GM10847 (cell line): ENCODE data around the gene CAPN1.

ENCODE experiments used
- POLR2A ChIP-seq: IDR thresholded peaks from 2 replicates; pipeline ENCODE4 v1.6.1; 2011; ENCODE audit not compliant: insufficient read length; ENCODE audit errors: extremely low read depth

CAPN1 gene

GRCh38 chr11:65152122-65152521 is 29.6 kb upstream of the CAPN1 start:
- TF ChIP-seq POLR2A, result no peak

- TF ChIP-seq POLR2A, result no peak
These were observed 25.5 kb upstream of the CAPN1 start for GRCh38 chr11:65156256-65156655.

GRCh38 chr11:65156926-65157325 is 24.8 kb upstream of the CAPN1 start:
- no peak for TF ChIP-seq POLR2A

GRCh38 chr11:65157336-65157735 is 24.4 kb upstream of the CAPN1 start:
- no peak for TF ChIP-seq POLR2A

- TF ChIP-seq POLR2A, result no peak
These were observed 22.7 kb upstream of the CAPN1 start for GRCh38 chr11:65159012-65159411.

GRCh38 chr11:65160643-65161042 is 21.1 kb upstream of the CAPN1 start:
- no peak for TF ChIP-seq POLR2A

GRCh38 chr11:65163684-65164083 is 18.0 kb upstream of the CAPN1 start:
- TF ChIP-seq POLR2A, result no peak

- no peak for TF ChIP-seq POLR2A
These were observed 16.1 kb upstream of the CAPN1 start for GRCh38 chr11:65165410-65166317.

- TF ChIP-seq POLR2A, result no peak
These were observed 14.8 kb upstream of the CAPN1 start for GRCh38 chr11:65166893-65167292.

GRCh38 chr11:65167656-65168055 is 14.1 kb upstream of the CAPN1 start:
- no peak for TF ChIP-seq POLR2A

- no peak for TF ChIP-seq POLR2A
These were observed 12.5 kb upstream of the CAPN1 start for GRCh38 chr11:65169164-65169641.

GRCh38 chr11:65170058-65170534 is 11.6 kb upstream of the CAPN1 start, which contains the start of gene SPDYC:
Gene SPDYC (plus strand): TSS chr11:65170233. CDS start chr11:65171358, 1,125 bp downstream.
- TF ChIP-seq POLR2A, result no peak

- no peak for TF ChIP-seq POLR2A
These were observed 9.1 kb upstream of the CAPN1 start for GRCh38 chr11:65172600-65172999.

GRCh38 chr11:65180877-65181568 is 705 bp upstream of the CAPN1 start:
- peak; percentile 41 for TF ChIP-seq POLR2A

- no peak for TF ChIP-seq POLR2A
These were observed 786 bp downstream of the CAPN1 start for GRCh38 chr11:65182258-65183170.
